Astrocyte (in vitro differentiated cells and primary cell): ENCODE measurements around the gene KCNIP2.

Experiments used
- EZH2 ChIP-seq: IDR thresholded peaks from 2 replicates; pipeline ENCODE4 v1.6.1; 2012; ENCODE audit warnings: mild to moderate bottlenecking, low read length, inconsistent platforms; ENCODE audit not compliant: insufficient read depth
- TF ChIP-seq, protein P1 (sequence below): IDR thresholded peaks from 2 replicates; pipeline ENCODE4 v1.5.1; 2011; ENCODE audit warnings: low read depth, mild to moderate bottlenecking, inconsistent platforms, low read length, moderate library complexity; ENCODE audit not compliant: insufficient read depth

DNA sequence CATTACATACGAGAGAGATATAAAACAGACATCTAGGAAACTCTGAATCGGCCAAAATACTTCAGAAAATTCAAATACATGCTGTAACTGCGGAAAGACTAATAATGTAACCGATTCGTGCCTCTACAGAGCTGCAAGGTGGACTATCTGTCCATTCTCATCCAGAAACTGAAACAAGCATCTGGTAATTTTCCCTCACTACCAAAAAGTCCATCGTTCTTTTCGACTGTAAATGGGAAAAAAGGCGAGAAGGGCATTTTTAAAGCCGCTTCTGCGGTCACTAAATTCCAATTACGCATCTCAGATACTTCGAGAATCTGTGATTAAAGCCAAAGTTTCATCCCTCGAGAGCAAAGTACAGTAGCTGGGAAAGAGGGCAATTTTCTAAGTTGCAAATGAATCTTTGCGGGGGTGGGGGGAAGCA is 26.7 kb downstream of the KCNIP2 start:
- TF ChIP-seq, protein P1, sequence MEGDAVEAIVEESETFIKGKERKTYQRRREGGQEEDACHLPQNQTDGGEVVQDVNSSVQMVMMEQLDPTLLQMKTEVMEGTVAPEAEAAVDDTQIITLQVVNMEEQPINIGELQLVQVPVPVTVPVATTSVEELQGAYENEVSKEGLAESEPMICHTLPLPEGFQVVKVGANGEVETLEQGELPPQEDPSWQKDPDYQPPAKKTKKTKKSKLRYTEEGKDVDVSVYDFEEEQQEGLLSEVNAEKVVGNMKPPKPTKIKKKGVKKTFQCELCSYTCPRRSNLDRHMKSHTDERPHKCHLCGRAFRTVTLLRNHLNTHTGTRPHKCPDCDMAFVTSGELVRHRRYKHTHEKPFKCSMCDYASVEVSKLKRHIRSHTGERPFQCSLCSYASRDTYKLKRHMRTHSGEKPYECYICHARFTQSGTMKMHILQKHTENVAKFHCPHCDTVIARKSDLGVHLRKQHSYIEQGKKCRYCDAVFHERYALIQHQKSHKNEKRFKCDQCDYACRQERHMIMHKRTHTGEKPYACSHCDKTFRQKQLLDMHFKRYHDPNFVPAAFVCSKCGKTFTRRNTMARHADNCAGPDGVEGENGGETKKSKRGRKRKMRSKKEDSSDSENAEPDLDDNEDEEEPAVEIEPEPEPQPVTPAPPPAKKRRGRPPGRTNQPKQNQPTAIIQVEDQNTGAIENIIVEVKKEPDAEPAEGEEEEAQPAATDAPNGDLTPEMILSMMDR, result no peak
- TF ChIP-seq EZH2, result no peak
